HEK293T (cell line): ENCODE data around the gene LAMB1.

Experiments used
- ARNT ChIP-seq: fragments of 450-650 bp; IDR thresholded peaks from 2 replicates; pipeline ENCODE4 v1.6.1; 2017; ENCODE audit warnings: mild to moderate bottlenecking
- BHLHE40 ChIP-seq: fragments of 450-650 bp; IDR thresholded peaks from 2 replicates; pipeline ENCODE4 v1.6.1; 2016; ENCODE audit warnings: mild to moderate bottlenecking, moderate library complexity, borderline replicate concordance
- ELF4 ChIP-seq: fragments of 450-650 bp; IDR thresholded peaks from 2 replicates; pipeline ENCODE4 v1.6.1; 2017; ENCODE audit warnings: antibody characterized with exemption
- FOXM1 ChIP-seq: fragments of 450-650 bp; IDR thresholded peaks from 2 replicates; pipeline ENCODE4 v1.6.1; 2017; ENCODE audit warnings: mild to moderate bottlenecking, borderline replicate concordance
- L3MBTL2 ChIP-seq: fragments of 450-650 bp; conservative IDR thresholded peaks from 2 replicates; pipeline ENCODE4 v1.6.1; 2016; ENCODE audit warnings: mild to moderate bottlenecking
- LEF1 ChIP-seq: fragments of 450-650 bp; IDR thresholded peaks from 2 replicates; pipeline ENCODE4 v1.6.1; 2017; ENCODE audit warnings: mild to moderate bottlenecking, borderline replicate concordance
- SP1 ChIP-seq: fragments of 450-650 bp; IDR thresholded peaks from 2 replicates; pipeline ENCODE4 v1.6.1; 2017
- SUZ12 ChIP-seq: fragments of 450-650 bp; IDR thresholded peaks from 2 replicates; pipeline ENCODE4 v1.6.1; 2016; ENCODE audit warnings: mild to moderate bottlenecking
- TARDBP ChIP-seq: fragments of 450-650 bp; IDR thresholded peaks from 2 replicates; pipeline ENCODE4 v1.6.1; 2016
- ZNF384 ChIP-seq: fragments of 450-650 bp; IDR thresholded peaks from 2 replicates; pipeline ENCODE4 v1.6.1; 2016

DNA sequence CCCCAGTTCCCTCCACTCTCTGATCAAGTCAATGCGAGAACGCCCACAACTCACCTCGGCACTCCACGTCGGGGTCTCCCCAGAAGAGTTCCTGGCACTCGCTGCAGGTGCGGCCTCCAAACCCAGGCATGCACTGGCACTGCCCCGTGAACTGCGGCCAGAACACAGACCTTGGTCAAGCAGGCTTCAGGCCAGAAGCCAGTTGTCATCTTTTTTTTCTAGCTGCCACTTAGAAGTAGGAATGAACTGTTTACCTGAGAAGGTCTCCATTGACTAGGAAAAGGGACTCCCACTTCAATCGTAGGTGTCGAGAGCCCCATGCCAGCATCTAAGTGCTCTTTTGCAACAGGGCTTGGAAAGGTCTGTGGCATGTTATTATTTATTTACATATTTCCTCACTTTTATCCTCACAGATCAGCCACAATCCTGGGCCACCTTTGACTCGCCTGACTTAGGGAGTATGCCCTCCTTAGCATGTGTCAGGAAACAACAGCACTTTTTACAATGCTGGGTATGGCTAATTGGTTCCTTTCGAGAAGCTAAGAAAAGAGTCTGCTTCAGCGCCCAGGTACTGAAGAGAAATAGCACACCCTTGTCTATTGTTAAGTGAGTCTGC, 51.7 kb downstream of the LAMB1 start:
- no peak for TF ChIP-seq TARDBP
- TF ChIP-seq L3MBTL2: no peak
- TF ChIP-seq SP1: no peak
- no peak for TF ChIP-seq SUZ12
- TF ChIP-seq FOXM1: no peak
- TF ChIP-seq BHLHE40: no peak
- no peak for TF ChIP-seq ZNF384
- no peak for TF ChIP-seq ARNT
- no peak for TF ChIP-seq ELF4
- TF ChIP-seq LEF1: no peak
